NCI-H2081 treated with DMSO at 0.1 percent for 48 hours (cell line): Measurements from ENCODE around the gene SLC41A1.
A peak's percentile ranks its signal among the peaks of the same experiment; 100 is the strongest.

Experiments
- DNase-seq: peaks from one replicate; lab custom pipeline; 2025; lab: John Stamatoyannopoulos, UW

SLC41A1 gene

DNA sequence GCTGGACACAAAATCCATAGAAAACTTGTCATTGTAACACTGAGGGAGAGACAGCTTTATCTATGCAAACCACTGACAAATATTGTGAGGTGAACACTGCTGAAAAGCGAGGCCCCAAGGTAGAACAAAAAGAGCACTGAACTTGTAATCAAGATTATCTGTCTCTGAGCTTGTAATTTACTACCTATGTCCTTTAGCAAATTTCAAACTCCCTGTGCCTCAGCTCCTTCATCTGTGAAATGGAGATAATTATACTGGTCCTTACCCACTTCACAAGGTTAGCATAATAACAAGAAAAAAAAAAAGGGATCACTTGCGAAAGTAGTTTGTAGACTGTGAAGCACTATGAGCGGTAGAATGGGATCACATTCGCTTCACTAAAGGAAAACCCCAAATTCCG lies 58.1 kb downstream of the SLC41A1 start:
- no peak for DNase-seq

DNA sequence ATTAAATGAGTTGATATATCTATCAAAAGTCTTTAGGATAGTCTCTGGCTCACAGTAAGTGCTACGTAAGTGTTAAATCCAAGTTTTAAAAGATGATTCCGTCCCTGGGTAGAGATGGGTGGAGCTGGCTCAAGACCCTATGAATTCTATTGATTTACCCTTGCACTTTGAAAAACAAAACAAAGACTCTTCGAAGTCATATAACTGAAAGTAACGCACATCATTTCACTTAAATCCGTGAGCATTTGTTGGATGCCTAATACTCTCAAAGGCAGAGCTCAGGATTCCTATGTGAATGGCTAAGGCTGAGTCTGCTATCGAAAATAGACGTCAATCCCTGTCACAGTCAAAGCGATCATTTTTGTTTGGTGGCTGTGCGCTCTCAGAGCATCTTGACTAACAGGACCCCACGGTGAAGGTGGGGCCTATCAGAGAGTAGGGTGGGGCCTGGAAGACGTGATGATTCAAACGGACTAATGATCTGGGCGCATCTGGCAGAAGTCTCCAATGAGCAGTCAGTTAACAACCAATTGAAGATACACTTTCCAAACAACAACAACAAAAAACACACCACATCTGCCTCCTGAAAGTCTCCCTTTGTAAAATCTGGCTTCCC lies 61.9 kb downstream of the SLC41A1 start:
- no peak for DNase-seq

DNA sequence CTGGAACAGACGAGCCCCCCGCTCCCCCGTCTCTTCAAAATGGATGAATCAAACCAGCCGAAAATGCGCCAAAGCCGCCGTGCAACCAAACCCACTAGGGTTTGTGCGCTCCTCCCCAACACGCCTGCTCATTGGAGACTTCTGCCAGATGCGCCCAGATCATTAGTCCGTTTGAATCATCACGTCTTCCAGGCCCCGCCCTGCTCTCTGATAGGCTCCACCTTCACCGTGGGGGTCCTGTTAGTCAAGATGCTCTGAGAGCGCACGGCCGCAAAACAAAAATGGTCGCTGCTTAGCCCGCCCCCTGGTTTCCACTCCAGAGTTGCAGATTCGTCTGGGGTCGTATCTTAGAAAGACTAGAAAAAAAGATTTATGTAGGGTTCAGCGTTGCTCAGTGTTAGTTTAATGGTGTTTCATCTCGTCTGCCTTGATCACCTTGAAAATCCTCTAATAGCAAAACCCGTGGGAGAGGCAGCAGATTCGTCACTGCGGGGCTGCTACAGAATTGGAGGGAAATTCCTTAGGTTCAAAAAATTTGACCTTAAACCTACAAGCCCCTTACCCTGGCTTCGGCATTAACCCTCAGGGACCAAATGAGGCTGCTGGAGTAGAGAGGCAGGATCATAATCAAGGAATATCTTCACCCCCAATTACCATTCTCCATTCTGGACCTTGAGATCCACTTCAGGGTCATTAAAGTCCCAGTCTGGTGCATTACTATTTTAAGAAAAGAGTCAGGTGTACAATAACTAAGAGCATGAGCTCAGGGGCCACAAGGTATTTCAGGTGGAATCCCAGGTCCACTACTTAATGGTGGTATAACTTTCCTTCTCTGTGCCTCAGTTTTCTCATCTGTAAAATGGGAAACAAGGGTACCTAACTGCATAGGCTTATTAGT lies 62.6 kb downstream of the SLC41A1 start, which contains the start of gene NUCKS1:
Gene NUCKS1, minus strand, starts transcription at position 45 of the 898 bp plus-strand sequence. CDS start 209 bp downstream, outside the sequence.
- peak; percentile 99 for DNase-seq

DNA sequence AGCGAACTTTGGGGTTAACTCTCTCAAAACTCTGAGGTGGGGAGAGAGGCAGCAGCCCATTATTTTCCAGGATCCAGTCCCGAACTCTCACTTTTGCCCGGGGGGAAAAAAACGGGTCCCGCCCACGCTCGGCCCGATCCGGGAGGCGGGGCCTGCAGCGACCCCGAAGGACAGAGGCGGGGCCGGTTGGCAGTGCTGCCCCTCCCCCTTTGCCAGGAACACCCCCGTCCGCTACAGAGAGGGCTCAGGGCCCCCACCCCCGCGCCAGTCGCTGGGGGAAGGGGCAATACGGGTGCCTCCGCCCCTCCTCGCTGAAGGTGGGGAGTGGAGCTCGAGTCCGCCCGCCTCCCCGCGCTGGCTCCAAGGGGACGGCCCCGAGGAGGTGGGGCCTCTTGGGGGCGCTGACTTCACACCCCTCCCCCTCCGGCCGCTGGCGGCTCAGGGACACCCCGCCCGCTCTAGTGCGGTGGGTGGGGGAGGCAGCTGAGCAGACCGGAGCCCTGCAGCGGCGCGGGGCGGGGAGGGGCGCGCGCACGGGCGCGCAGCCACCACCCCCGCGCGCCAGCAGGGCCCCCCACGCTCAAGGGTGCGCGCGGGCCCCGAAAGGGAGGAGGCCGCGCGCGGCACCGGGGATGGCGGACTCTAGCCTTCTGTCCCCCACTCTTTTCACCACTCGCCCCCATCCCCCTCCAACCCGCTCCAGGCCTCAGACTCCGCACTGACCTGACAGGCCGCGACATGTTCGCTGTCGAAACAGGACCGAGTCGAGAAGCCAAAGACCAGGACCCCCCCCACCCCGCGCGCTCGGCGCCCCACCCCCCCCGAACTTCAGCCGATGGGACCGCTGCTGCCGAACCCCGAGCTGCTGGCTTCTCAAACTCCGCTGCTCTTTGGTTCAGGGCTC lies 63.5 kb downstream of the SLC41A1 start:
- DNase-seq: peak; percentile 77

DNA sequence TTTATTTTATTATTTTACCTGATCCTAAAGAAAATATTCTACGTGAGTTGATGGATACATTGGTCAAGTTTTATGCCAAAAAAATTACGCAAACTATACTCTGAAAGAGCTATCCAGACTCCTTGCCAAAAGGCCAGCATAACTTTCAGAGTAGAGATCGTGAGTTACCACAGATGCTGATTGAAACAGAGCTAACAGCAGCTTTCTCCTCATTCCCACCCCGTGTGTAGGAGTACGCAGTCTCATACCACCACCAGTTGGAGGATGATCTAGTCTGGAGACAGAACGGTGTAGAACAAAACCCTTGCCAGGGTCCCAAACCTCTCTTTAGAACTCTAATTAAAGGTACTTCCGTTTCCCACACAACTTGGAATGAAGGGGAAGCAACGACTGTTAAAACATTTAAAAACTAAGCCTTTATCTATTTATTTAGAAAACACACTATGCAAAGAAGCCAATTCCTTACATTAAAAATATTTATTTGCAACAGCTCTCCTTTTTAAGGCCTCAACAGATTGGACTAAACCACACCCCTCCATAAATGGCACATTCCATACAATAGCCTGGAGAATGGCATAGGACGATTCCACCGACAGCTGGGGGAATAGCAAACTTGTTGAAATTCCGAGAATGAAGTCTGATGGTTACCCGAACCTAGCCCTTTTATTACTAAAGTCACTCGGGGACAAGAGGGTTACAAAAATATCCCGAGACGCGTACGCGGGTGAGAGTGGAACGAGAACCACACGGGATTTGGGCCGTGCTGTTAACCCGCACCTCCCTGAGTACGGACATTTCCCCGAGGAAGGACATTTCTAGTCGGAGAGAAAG lies 64.4 kb downstream of the SLC41A1 start:
- DNase-seq: no peak

DNA sequence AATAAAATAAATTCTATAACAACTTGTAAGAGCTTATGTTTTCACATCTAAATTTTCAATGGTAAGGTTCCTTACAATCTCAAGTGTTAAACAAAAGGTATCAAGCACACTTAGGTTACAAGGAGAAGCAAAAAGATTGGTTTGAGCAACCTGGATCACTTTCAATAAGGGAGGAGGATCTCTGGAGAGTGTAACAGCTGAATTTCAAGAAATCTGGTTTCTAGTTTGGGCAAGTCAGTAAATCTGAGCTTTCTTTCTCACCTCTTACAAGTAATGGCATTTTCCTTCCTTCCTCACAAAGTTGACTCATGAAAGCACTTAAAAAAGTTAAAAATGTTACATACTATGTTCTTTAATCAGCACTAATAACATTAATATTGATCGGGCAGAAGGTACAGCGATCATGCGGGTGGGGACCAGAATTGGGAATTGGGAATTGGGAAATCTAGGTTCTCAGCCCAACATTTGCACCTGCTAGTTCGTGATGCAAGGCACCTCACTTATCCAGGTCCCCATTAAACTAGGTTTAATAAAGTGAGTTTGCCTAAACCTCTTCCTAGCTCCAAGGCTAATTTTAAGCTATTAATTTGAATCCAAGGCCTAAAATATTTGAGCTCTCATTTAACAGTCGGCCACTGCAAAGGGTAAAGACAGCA lies 66.1 kb downstream of the SLC41A1 start:
- no peak for DNase-seq

DNA sequence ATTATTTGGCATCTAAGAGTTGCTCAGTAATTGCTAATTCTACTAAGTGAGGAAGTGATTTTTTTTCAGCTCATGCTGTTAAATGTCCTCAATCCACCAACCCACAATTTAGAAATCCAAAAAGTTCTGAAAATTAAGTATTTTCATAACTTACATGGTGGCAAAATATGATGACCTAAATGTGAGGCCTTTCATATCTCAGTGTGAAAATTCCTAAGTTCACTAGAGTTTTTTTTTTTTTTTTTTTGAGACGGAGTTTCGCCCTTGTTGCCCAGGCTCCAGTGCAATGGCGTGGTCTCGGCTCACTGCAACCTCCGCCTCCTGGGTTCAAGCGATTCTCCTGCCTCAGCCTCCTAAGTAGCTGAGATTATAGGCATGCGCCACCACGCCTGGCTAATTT lies 68.6 kb downstream of the SLC41A1 start:
- DNase-seq: no peak

DNA sequence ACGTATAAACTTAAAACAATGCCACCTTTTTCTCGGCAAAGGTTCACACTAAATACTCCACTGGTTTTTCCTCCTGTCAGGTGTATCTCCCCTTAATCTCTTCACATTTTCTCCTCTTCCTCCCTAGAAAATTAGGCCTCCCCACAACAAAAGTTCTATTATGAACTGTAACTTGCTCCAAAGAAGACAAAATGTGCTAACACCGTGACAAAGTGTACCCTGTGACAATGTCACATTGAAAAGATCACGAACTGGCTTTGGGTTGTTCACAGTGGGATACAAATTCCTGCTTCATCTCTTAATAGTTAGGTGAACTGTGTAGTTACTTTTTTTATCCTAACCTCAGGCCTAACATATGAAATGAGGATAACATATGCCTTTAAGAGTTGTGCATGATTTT lies 69.0 kb downstream of the SLC41A1 start:
- no peak for DNase-seq

DNA sequence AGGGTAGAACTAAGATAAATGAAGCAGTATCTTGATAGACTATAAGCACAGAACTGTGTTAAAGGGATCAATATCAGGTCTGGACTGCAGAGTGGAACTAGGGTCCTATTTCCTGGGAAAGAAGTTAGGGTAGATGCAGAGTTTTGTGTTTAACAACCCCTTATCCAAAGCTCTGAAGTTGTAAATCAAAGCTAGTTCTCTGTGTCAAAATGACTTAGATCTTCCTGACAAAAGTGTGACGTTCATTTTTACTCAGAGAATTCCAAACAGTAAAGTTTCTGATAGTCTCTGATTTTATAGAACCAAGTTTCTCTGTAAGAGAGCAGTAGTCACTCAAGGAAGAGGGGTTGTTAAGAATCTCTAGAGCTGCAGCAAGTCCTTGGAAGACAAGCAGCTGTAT lies 71.3 kb downstream of the SLC41A1 start:
- no peak for DNase-seq

DNA sequence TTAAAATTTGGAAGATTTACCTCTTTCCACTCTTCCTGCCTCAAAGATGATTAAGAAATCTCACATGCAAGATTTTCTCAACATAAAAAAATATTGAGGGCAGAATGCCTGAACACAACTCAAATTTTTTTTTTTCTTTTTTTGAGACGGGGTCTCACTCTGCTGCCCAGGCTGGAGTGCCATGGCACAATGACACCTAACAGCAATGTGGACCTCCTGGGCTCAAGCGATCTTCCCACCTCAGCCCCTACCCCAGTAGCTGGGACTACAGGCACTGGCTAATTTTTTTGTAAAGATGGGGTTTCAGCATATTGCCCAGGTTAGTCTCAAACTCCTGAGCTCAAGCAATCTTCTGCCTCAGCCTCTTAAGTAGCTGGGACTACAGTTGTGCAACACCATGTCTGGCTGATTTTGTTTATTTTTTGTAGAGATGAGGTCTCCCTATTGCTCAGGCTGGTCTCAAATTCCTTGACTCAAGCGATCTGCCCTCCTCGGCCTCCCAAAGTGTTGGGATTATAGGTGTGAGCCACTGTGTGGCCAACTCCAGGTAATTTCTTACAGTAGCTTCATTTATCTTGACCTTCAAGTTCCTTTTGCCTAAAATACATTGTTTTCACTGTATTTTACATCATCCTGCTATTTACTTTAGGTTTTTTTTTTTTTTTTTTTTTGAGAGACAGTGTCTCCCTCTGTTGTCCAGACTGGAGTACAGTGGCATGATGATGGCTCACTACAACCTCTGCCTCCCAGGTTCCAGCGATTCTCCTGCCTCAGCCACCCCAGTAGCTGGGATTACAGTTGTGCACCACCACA lies 73.4 kb downstream of the SLC41A1 start:
- DNase-seq: no peak
